ENCODE results near the gene LIPH.

GRCh38 chr3:185532901-185533300, 19.5 kb downstream of the LIPH start:
- TF ChIP-seq CTCF (IDR thresholded peaks at IDR 0.05; ENCODE audit: low read depth, low read length, poor library complexity, severe bottlenecking): no peak
- no peak for TF ChIP-seq EZH2phosphoT487 (IDR thresholded peaks at IDR 0.05; ENCODE audit: borderline replicate concordance, low read length)
